K562 (cell line): ENCODE results near the gene KCNK1. TPM values are rescaled to one million over a fixed set of nuclear protein-coding genes. Genes with fewer than 3 reads are reported as not detected.

Experiments
- ATAC-seq: fragments of 200-7000 bp; cut with Tn5 transposase; 3 replicates; pipeline ENCODE4 v1.9.1; 2020; ENCODE audit warnings: moderate library complexity
- BruUV-seq: library from RNA; stranded (reverse); fragments of 400-500 nt; replicated peaks from 2 replicates; lab custom pipeline; 2021; lab: Mats Ljungman, UMichigan
- CTCF ChIA-PET: fragments of 300-600 bp; formaldehyde crosslinking; extraction: SDS; loops from one replicate; lab custom pipeline; 2021; ENCODE audit warnings: low intra/inter-chr PET ratio; lab: Yijun Ruan, JAX
- POLR2A ChIA-PET: fragments of 300-600, 350-650 bp; sonication (Branson Sonifier 250); formaldehyde crosslinking; extraction: SDS; loops from one replicate; lab custom pipeline; 2021; ENCODE audit warnings: antibody characterized with exemption, inconsistent platforms; lab: Yijun Ruan, JAX
- DNase-seq, 4 experiments: peaks; one replicate each; pipeline versions ENCODE4 v3.0.0 to v3.0.0-alpha.2; 2011 to 2018; ENCODE audit warnings: low spot score in 3 of 4, mixed read lengths in 3 of 4; ENCODE audit errors: extremely low read depth in 1 of 4
- FAIRE-seq: peaks from 2 replicates; lab custom pipeline; 2011; peaks lifted over from hg19 to GRCh38; lab: Jason Lieb, UNC
- H2AFZ ChIP-seq: 2 replicates; pipeline ENCODE4 v1.6.0; 2011; ENCODE audit warnings: low read depth, low read length, control low read depth, inconsistent platforms
- H3K27ac ChIP-seq: fragments of 200-600 bp; 3 replicates; pipeline ENCODE4 v1.8.0; 2011; ENCODE audit warnings: low read depth, mild to moderate bottlenecking, control low read depth, inconsistent platforms, low read length, moderate library complexity, mixed read lengths; ENCODE audit errors: extremely low read depth
- H3K27me3 ChIP-seq, 2 experiments: fragments of 300-600 bp in 1 of 2; 2 replicates in 1 of 2; 3 replicates in 1 of 2; pipeline versions ENCODE4 v1.6.0 to v1.8.0; 2011; ENCODE audit warnings: inconsistent platforms in 2 of 2, low read length in 2 of 2, mild to moderate bottlenecking in 1 of 2, mixed read lengths in 1 of 2, moderate library complexity in 1 of 2; ENCODE audit not compliant: control insufficient read depth in 2 of 2, insufficient read depth in 2 of 2
- H3K36me3 ChIP-seq: fragments of 300-600 bp; 3 replicates; pipeline ENCODE4 v1.8.0; 2011; ENCODE audit warnings: mild to moderate bottlenecking, low read length, inconsistent platforms; ENCODE audit not compliant: control insufficient read depth, insufficient read depth
- H3K4me1 ChIP-seq, 2 experiments: fragments of 200-600 bp in 1 of 2; replicated peaks in 1 of 2; 2 replicates in 1 of 2; 3 replicates in 1 of 2; pipeline versions ENCODE4 v1.5.1 to v1.8.0; 2011; ENCODE audit warnings: inconsistent platforms in 2 of 2, low read length in 2 of 2, mild to moderate bottlenecking in 1 of 2, mixed read lengths in 1 of 2, moderate library complexity in 1 of 2; ENCODE audit not compliant: control insufficient read depth in 2 of 2, insufficient read depth in 2 of 2
- H3K4me2 ChIP-seq: 2 replicates; pipeline ENCODE4 v1.6.1; 2011; ENCODE audit warnings: low read length, control low read depth, inconsistent platforms, mixed read lengths; ENCODE audit not compliant: insufficient read depth
- H3K4me3 ChIP-seq: fragments of 200-600 bp; sonication (generic), shearing (Covaris generic); 2 replicates; pipeline ENCODE4 v1.5.1; 2016; ENCODE audit warnings: control low read depth, inconsistent platforms
- H3K79me2 ChIP-seq: fragments of 200-600 bp; 3 replicates; pipeline ENCODE4 v1.8.0; 2011; ENCODE audit warnings: low read length, inconsistent platforms; ENCODE audit not compliant: control insufficient read depth, insufficient read depth
- H3K9ac ChIP-seq, 2 experiments: 2 replicates each; pipeline versions ENCODE4 v1.6.0 to v1.6.1; 2011; ENCODE audit warnings: low read depth in 2 of 2, low read length in 2 of 2, control low read depth in 1 of 2, inconsistent platforms in 1 of 2, mild to moderate bottlenecking in 1 of 2, mixed read lengths in 1 of 2; ENCODE audit not compliant: insufficient read depth in 1 of 2
- H3K9me1 ChIP-seq: one replicate; pipeline ENCODE4 v1.6.0; 2011; ENCODE audit warnings: inconsistent platforms, mild to moderate bottlenecking, low read length, moderate library complexity; ENCODE audit not compliant: control insufficient read depth, insufficient read depth
- H3K9me3 ChIP-seq: replicated peaks from 2 replicates; pipeline ENCODE4 v1.5.1; 2011; ENCODE audit warnings: low read depth, low read length, inconsistent platforms; ENCODE audit not compliant: control insufficient read depth, insufficient read depth
- H4K20me1 ChIP-seq: replicated peaks from 2 replicates; pipeline ENCODE4 v1.6.1; 2011; ENCODE audit warnings: low read length, inconsistent platforms, mixed read lengths; ENCODE audit not compliant: control insufficient read depth, insufficient read depth
- CC2D1A ChIP-seq: fragments of 450-650 bp; IDR thresholded peaks from 2 replicates; pipeline ENCODE4 v1.6.1; 2017; ENCODE audit warnings: mild to moderate bottlenecking
- ELF4 ChIP-seq: fragments of 450-650 bp; formaldehyde crosslinking; IDR thresholded peaks from 2 replicates; pipeline ENCODE4 v1.4.0; 2022; ENCODE audit warnings: missing genetic modification characterization
- FOXA3 ChIP-seq, 2 experiments: fragments of 450-650 bp in 1 of 2; sonication (generic) in 1 of 2; formaldehyde crosslinking; IDR thresholded peaks in 1 of 2; conservative IDR thresholded peaks in 1 of 2; 2 replicates each; pipeline versions ENCODE4 v1.4.0 to v1.8.0; 2020 to 2022; ENCODE audit warnings: mild to moderate bottlenecking in 2 of 2, missing genetic modification reagents in 1 of 2
- GABPB1 ChIP-seq: sonication (generic); formaldehyde crosslinking; IDR thresholded peaks from 2 replicates; pipeline ENCODE4 v1.8.0; 2022; ENCODE audit warnings: mild to moderate bottlenecking, missing genetic modification reagents
- GABPB2 ChIP-seq: fragments of 250-450 bp; sonication (Bioruptor Pico); conservative IDR thresholded peaks from 2 replicates; pipeline ENCODE4 v1.5.1; 2021; ENCODE audit warnings: mild to moderate bottlenecking
- MTA1 ChIP-seq: fragments of 450-650 bp; IDR thresholded peaks from 2 replicates; pipeline ENCODE4 v1.6.1; 2017; ENCODE audit warnings: borderline replicate concordance
- MYBL2 ChIP-seq, 2 experiments: fragments of 450-650 bp in 1 of 2; sonication (generic) in 1 of 2; formaldehyde crosslinking in 1 of 2; IDR thresholded peaks; 2 replicates each; pipeline versions ENCODE4 v1.6.1 to v1.8.1; 2017 to 2022; ENCODE audit warnings: borderline replicate concordance in 1 of 2, inconsistent platforms in 1 of 2, low read depth in 1 of 2, mild to moderate bottlenecking in 1 of 2, missing genetic modification reagents in 1 of 2, moderate library complexity in 1 of 2
- NCOA2 ChIP-seq, 2 experiments: fragments of 450-650 bp; IDR thresholded peaks; 2 replicates each; pipeline ENCODE4 v1.6.1; 2018; ENCODE audit warnings: mild to moderate bottlenecking in 2 of 2, moderate library complexity in 1 of 2; ENCODE audit not compliant: partially characterized antibody in 2 of 2
- NCOA4 ChIP-seq: fragments of 450-650 bp; IDR thresholded peaks from 2 replicates; pipeline ENCODE4 v1.6.1; 2018; ENCODE audit warnings: mild to moderate bottlenecking; ENCODE audit not compliant: partially characterized antibody
- PHF21A ChIP-seq: fragments of 450-650 bp; IDR thresholded peaks from 2 replicates; pipeline ENCODE4 v1.6.1; 2017; ENCODE audit warnings: low read depth, borderline replicate concordance
- PREB ChIP-seq: sonication (generic); formaldehyde crosslinking; IDR thresholded peaks from 2 replicates; pipeline ENCODE4 v1.8.1; 2023; ENCODE audit warnings: mild to moderate bottlenecking, missing genetic modification reagents
- SUPT5H ChIP-seq: fragments of 450-650 bp; IDR thresholded peaks from 2 replicates; pipeline ENCODE4 v1.6.1; 2016
- ZNF12 ChIP-seq: sonication (generic); formaldehyde crosslinking; IDR thresholded peaks from 2 replicates; pipeline ENCODE4 v1.4.0; 2020; ENCODE audit warnings: mild to moderate bottlenecking, missing genetic modification reagents
- ZNF318 ChIP-seq, 2 experiments: fragments of 450-650 bp; IDR thresholded peaks; 2 replicates each; pipeline ENCODE4 v1.6.1; 2016; ENCODE audit warnings: mild to moderate bottlenecking in 2 of 2, borderline replicate concordance in 1 of 2, low read depth in 1 of 2, moderate library complexity in 1 of 2
- ZNF551 ChIP-seq: fragments of 250-450 bp; sonication (Bioruptor Pico); IDR thresholded peaks from 2 replicates; pipeline ENCODE4 v1.5.0; 2021; ENCODE audit warnings: mild to moderate bottlenecking, moderate library complexity
- WGBS: fragments of 100-300 bp; shearing (Covaris generic); methylation state at CpG from one replicate; pipeline ENCODE4 v1.1.6; 2016; ENCODE audit warnings: low coverage, mixed read lengths; ENCODE audit not compliant: insufficient coverage; ENCODE audit errors: missing lambda C conversion rate; 5-methylcytosine and 5-hydroxymethylcytosine counted together
- in situ Hi-C: fragments of 300-500 bp; cut with MboI; formaldehyde crosslinking; loops from 4 replicates; pipeline ENCODE4 v1.15.0; 2018; ENCODE audit warnings: inconsistent platforms, mixed read lengths
- intact Hi-C: fragments of 100-400 bp; cut with micrococcal nuclease; formaldehyde crosslinking; loops from 2 replicates; pipeline ENCODE4 v1.14.2; 2022
- polyA plus RNA-seq, 8 experiments: library from polyadenylated mRNA; depleted of rRNA in 4 of 8; stranded (reverse) in 5 of 8; unstranded in 3 of 8; fragments of >200 nt; fragmentation: Nextera tagmentation in 2 of 8; fragmentation: Illumina TruSeq in 1 of 8; extraction: Ambion mirVana in 2 of 8; extraction: Trizol in 1 of 8; gene quantifications; 2 replicates each; pipeline versions ENCODE4 v1.2.1 to v1.2.3, GENCODE V29; 2011 to 2014; ENCODE audit warnings: inconsistent platforms in 1 of 8, missing spikeins in 1 of 8
- total RNA-seq, 7 experiments: library from RNA; depleted of rRNA in 6 of 7; stranded (reverse); fragments of >200 nt in 6 of 7; fragmentation: Illumina TruSeq in 2 of 7; extraction: Trizol in 2 of 7; gene quantifications; 2 replicates each; pipeline versions ENCODE4 v1.2.1 to v1.2.3, GENCODE V29; 2011 to 2021; ENCODE audit warnings: low replicate concordance in 1 of 7

Gene KCNK1
- total and polyA plus RNA-seq, 9 of the 15 experiments (the other 6 are each of a cell fraction or from before 2014, with no cell fraction given), result 3.1 to 22.7 (median 6.0) TPM

- Histone ChIP-seq H4K20me1 (no peaks in the 10 kb centered on the region), H3K36me3 (no peaks in the 10 kb centered on the region), H3K9me3 (no peaks in the 10 kb centered on the region), H3K4me1 (peaks cover 11 to 34% of the 10 kb centered on the region in 2 experiments; a peak in 3 of 5 replicates), H3K4me3 (no peak overlapping the region), H3K9ac (no peak overlapping the region), H2AFZ (peak overlapping the region; percentile 73), H3K27ac (no peak overlapping the region), H3K4me2 (no peak overlapping the region), H3K79me2 (no peaks in the 10 kb centered on the region), H3K27me3 (no peaks in the 10 kb centered on the region), H3K9me1 (no peaks in the 10 kb centered on the region)
- no peak for ATAC-seq
- ChIA-PET POLR2A (no interaction called here), CTCF (no interaction called here)
- BruUV-seq, result no TSS peak
- no peak for DNase-seq
- FAIRE-seq, result no peak
- 76% methylated on average over 3 of the region's 5 CpGs for WGBS
- intact Hi-C loops (no loop called here), in situ Hi-C loops (no loop called here)
- TF ChIP-seq ELF4 (no peak), ZNF318 (IDR thresholded peaks at IDR 0.05; ENCODE audit: borderline replicate concordance in 1 of 2, low read depth in 1 of 2) (no peak), PHF21A (no peak), ZNF12 (CRISPR knock-in tag) (no peak), MYBL2 (IDR thresholded peaks at IDR 0.05; ENCODE audit: low read depth) (no peak), MYBL2 (CRISPR knock-in tag; IDR thresholded peaks at IDR 0.05; ENCODE audit: borderline replicate concordance) (no peak), FOXA3 (CRISPR knock-in tag; conservative IDR thresholded peaks at IDR 0.05 in 1 of 2, IDR thresholded peaks at IDR 0.05 in 1 of 2) (no peak), PREB (CRISPR knock-in tag) (no peak), NCOA4 (no peak), MTA1 (no peak), NCOA2 (IDR thresholded peaks at IDR 0.05; ENCODE audit: partially characterized antibody in 2 of 2) (no peak), SUPT5H (no peak), ZNF551 (CRISPR knock-in tag) (no peak), GABPB2 (CRISPR knock-in tag) (no peak), CC2D1A (no peak), GABPB1 (CRISPR knock-in tag) (no peak)
These were observed 7.1 kb upstream of the KCNK1 start for GRCh38 chr1:233606813-233607212.
